ENCODE results near the gene KANK2.
"Not testable (repeated sequence)": the region's sequence is repeated elsewhere in the genome, so short reads cannot be mapped to it uniquely, and the experiment has no call there.

KANK2 gene

DNA sequence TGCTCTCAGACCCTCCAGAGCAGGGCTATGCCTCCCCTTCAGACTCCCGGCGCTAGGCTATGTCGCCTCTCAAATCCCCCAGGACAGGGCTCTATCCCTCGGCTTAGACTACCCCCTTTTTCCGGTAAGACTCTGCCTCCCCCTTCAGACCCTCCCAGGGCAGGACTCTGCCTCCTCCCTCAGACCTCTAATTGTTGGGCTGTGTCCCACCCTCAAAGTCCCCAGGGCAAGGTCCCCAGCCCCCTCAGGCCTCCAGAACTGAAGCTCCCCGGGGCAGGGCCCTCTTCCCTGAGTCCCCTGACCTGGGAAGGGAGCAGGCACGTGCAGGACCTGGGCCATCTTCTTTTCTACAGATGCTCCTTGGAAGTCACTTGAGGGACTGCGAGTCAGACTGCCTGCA is 3.2 kb downstream of the KANK2 start:
- Histone ChIP-seq H3K9me3 (ENCODE audit: insufficient read depth, low read depth, low read length) (no peaks in the 10 kb centered on the region), H3K4me1 (ENCODE audit: insufficient read depth, low read length) (no peaks in the 10 kb centered on the region), H3K36me3 (ENCODE audit: insufficient read depth, low read depth, low read length) (peaks cover 14% of the 10 kb centered on the region), H3K9ac (ENCODE audit: low read depth, low read length) (no peak overlapping the region), H3K27me3 (ENCODE audit: insufficient read depth, low read length) (no peaks in the 10 kb centered on the region), H3K4me3 (ENCODE audit: low read length) (no peak overlapping the region), H3K27ac (ENCODE audit: low read length) (no peak overlapping the region)

DNA sequence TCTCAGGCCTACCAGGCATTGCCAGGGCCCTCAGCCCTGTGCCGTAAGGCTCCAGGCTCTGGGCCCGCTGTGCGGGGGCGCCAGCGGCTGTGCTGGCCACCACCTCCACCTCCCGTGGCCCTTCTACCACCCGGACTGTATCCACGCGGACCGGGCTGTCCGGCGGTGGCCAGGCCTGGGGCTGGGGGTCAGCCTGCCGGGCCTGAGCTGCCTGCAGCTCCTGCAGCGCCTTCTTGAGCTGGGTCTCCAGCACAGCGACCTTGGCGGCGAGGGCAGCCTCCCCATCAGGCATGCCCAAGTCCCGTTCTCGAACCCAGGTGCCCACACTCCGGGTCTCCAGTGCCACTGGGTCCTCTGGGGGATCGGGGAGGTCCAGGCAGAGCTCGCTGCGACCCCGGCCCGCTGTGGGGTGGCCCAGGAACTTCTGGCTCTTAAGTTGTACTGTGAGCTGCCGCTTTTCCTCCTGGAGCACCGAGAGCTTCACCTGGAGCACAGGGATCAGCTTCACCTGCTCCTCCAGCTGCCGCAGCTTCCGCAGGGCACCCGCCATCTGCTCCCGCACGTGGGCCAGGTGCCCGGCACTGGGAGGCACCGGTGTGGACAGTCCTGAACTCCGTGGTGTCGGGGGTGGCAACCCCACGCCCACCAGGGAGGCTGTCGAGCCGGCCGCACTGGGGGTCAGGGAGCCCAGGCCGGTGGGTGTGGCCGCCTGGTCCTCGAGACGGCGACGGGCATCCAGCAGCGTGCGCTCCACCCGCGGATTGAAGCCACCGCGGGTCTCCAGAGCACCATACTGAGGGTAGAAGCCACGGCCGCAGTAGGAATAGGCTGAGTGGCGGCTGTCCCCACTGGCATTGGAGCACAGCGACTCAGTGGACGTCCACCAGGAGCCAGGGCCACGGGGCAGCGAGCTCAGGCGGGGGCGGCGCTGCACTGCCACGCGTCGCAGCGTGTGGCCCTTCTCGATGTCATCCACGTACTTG is 4.1 kb downstream of the KANK2 start:
- Histone ChIP-seq H3K4me3 (ENCODE audit: low read length) (no peak overlapping the region), H3K36me3 (ENCODE audit: insufficient read depth, low read depth, low read length) (peaks cover 14% of the 10 kb centered on the region), H3K27me3 (ENCODE audit: insufficient read depth, low read length) (no peaks in the 10 kb centered on the region), H3K9ac (ENCODE audit: low read depth, low read length) (no peak overlapping the region), H3K27ac (ENCODE audit: low read length) (no peak overlapping the region), H3K9me3 (ENCODE audit: insufficient read depth, low read depth, low read length) (no peaks in the 10 kb centered on the region), H3K4me1 (ENCODE audit: insufficient read depth, low read length) (no peaks in the 10 kb centered on the region)

DNA sequence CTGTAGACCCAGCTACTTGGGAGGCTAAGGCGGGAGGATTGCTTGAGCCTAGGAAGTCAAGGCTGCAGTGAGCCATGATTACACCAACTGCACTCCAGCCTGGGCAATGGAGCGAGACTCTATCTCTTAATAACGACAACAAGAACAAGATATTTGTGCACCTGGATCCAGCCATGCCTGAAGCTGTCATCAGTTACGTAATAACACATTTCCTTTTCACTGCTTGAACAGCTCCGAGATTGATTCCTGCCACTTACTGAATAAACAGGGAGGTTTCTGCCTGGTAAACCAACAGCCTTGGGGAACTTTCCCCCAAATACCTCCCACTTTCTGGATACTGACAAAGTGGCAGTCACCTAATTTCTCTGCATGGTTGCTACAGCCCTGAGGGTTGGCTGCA is 5.4 kb downstream of the KANK2 start:
- Histone ChIP-seq H3K9me3 (ENCODE audit: insufficient read depth, low read depth, low read length) (no peaks in the 10 kb centered on the region), H3K4me3 (ENCODE audit: low read length) (no peak overlapping the region), H3K36me3 (ENCODE audit: insufficient read depth, low read depth, low read length) (peaks cover 14% of the 10 kb centered on the region), H3K9ac (ENCODE audit: low read depth, low read length) (no peak overlapping the region), H3K4me1 (ENCODE audit: insufficient read depth, low read length) (no peaks in the 10 kb centered on the region), H3K27ac (ENCODE audit: low read length) (no peak overlapping the region), H3K27me3 (ENCODE audit: insufficient read depth, low read length) (no peaks in the 10 kb centered on the region)

DNA sequence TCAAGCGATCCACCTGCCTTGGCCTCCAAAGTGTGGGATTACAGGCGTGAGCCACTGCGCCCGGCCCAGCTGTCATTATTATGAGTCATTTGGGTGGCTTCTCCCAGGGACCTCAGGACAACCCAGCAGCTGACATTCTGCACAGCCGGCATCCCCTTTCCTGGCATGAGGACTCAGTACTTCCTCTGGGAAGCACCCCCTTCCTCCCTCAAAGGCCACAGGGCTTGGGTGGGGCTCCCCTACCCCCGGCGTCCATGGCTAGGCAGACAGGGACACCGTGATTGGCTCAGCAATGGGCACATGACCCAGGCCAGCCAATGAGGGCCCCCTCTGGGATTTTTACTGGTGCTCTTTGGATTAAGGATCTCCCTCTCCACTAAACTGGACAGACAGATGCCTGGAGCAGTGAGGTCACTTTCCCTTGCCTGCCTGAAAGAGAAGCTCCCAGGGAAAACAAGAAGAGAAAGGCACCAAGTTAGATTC is 6.0 kb downstream of the KANK2 start:
- no peaks in the 10 kb centered on the region for H3K27me3 ChIP-seq (ENCODE audit: insufficient read depth, low read length)
- no peaks in the 10 kb centered on the region for H3K4me1 ChIP-seq (ENCODE audit: insufficient read depth, low read length)
- peaks cover 14% of the 10 kb centered on the region for H3K36me3 ChIP-seq (ENCODE audit: insufficient read depth, low read depth, low read length)
- no peak overlapping the region for H3K27ac ChIP-seq (ENCODE audit: low read length)
- no peak overlapping the region for H3K4me3 ChIP-seq (ENCODE audit: low read length)
- no peak overlapping the region for H3K9ac ChIP-seq (ENCODE audit: low read depth, low read length)
- no peaks in the 10 kb centered on the region for H3K9me3 ChIP-seq (ENCODE audit: insufficient read depth, low read depth, low read length)

DNA sequence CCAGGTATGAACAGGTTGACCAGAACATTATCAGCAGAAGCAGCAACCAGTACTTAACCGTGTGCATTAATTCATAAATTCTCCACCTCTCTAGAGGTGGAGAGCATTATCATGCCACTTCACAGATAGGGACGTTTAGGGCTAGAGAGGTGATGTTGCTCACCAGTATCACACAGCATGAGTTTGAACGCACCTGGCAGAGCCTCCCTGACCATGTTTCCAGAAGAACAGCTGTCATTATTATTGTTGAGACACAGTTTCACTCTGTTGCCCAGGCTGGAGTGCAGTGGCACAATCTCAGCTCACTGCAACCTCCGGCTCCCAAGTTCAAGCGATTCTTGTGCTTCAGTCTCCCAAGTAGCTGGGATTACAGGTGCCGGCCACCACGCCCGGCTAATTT is 6.8 kb downstream of the KANK2 start:
- H3K4me1 ChIP-seq (ENCODE audit: insufficient read depth, low read length) = no peaks in the 10 kb centered on the region
- no peak overlapping the region for H3K4me3 ChIP-seq (ENCODE audit: low read length)
- no peaks in the 10 kb centered on the region for H3K27me3 ChIP-seq (ENCODE audit: insufficient read depth, low read length)
- no peak overlapping the region for H3K9ac ChIP-seq (ENCODE audit: low read depth, low read length)
- peaks cover 14% of the 10 kb centered on the region for H3K36me3 ChIP-seq (ENCODE audit: insufficient read depth, low read depth, low read length)
- H3K9me3 ChIP-seq (ENCODE audit: insufficient read depth, low read depth, low read length) = no peaks in the 10 kb centered on the region
- no peak overlapping the region for H3K27ac ChIP-seq (ENCODE audit: low read length)

DNA sequence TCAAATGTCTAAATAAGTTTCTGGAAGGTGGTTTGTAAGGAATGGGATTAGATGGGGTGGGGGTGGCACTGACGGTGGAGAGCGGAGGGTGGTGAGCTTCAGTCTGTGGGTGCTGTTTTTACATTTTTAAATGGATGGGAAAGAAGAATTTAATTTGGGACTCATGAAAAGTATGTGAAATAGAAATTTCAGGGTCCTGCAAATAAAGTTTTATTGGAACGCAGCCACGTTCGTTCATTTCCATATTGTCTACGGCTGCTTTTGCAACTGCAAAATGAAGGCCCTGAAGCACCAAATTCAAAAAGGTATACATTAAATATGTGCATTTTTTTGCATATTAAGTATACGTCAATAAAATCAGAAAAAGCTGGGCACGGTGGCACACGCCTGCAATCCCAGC is 9.9 kb downstream of the KANK2 start:
- no peaks in the 10 kb centered on the region for H3K9me3 ChIP-seq (ENCODE audit: insufficient read depth, low read depth, low read length)
- no peak overlapping the region for H3K4me3 ChIP-seq (ENCODE audit: low read length)
- no peak overlapping the region for H3K9ac ChIP-seq (ENCODE audit: low read depth, low read length)
- no peak overlapping the region for H3K27ac ChIP-seq (ENCODE audit: low read length)
- H3K27me3 ChIP-seq (ENCODE audit: insufficient read depth, low read length) = no peaks in the 10 kb centered on the region
- H3K4me1 ChIP-seq (ENCODE audit: insufficient read depth, low read length) = no peaks in the 10 kb centered on the region
- H3K36me3 ChIP-seq (ENCODE audit: insufficient read depth, low read depth, low read length) = peaks cover 5% of the 10 kb centered on the region

DNA sequence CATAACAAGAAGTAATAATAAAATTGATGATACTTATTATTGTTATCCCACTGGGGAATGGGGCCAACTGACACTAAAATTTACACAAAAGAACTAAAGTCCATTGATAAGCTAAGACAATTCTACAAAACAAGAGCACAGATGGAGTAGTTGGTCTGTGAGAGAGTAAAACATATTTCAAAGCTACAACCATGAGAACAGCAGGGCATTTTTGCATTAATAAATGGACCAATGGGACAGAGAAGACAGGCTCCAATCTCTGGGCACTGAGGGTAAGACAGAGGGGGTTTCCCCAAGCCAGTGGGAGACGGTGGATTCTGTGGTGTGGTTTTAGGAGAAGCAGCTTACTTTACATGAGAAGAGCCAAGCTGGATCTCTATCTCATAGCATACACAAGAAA is 14.4 kb downstream of the KANK2 start:
- H3K4me3 ChIP-seq (ENCODE audit: low read length) = no peak overlapping the region
- no peaks in the 10 kb centered on the region for H3K27me3 ChIP-seq (ENCODE audit: insufficient read depth, low read length)
- H3K27ac ChIP-seq (ENCODE audit: low read length) = no peak overlapping the region
- no peak overlapping the region for H3K9ac ChIP-seq (ENCODE audit: low read depth, low read length)
- no peaks in the 10 kb centered on the region; the same call in 1 of the 2 replicates for H3K36me3 ChIP-seq (ENCODE audit: insufficient read depth, low read depth, low read length)
- H3K9me3 ChIP-seq (ENCODE audit: insufficient read depth, low read depth, low read length) = no peaks in the 10 kb centered on the region
- no peaks in the 10 kb centered on the region for H3K4me1 ChIP-seq (ENCODE audit: insufficient read depth, low read length)

DNA sequence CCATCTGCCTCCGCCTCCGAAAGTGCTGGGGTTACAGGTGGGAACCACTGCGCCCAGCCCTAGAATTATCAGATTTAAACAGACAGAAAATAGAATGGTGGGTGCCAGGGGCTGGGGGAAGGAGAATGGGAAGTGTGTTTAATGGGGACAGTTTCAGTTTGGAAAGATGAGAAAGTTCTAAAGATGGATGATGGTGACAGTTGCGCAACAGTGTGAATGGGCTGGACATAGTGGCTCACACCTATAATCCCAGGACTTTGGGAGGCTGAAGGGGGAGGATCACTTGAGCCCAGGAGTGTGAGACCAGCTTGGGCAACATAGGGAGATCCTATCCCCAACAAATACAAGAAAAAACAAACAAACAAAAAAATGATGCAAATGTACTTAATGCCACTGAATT is 15.9 kb downstream of the KANK2 start:
- no peaks in the 10 kb centered on the region for H3K9me3 ChIP-seq (ENCODE audit: insufficient read depth, low read depth, low read length)
- no peaks in the 10 kb centered on the region for H3K27me3 ChIP-seq (ENCODE audit: insufficient read depth, low read length)
- H3K36me3 ChIP-seq (ENCODE audit: insufficient read depth, low read depth, low read length) = peaks cover 4% of the 10 kb centered on the region
- no peak overlapping the region for H3K9ac ChIP-seq (ENCODE audit: low read depth, low read length)
- no peak overlapping the region for H3K27ac ChIP-seq (ENCODE audit: low read length)
- no peak overlapping the region for H3K4me3 ChIP-seq (ENCODE audit: low read length)
- no peaks in the 10 kb centered on the region for H3K4me1 ChIP-seq (ENCODE audit: insufficient read depth, low read length)

DNA sequence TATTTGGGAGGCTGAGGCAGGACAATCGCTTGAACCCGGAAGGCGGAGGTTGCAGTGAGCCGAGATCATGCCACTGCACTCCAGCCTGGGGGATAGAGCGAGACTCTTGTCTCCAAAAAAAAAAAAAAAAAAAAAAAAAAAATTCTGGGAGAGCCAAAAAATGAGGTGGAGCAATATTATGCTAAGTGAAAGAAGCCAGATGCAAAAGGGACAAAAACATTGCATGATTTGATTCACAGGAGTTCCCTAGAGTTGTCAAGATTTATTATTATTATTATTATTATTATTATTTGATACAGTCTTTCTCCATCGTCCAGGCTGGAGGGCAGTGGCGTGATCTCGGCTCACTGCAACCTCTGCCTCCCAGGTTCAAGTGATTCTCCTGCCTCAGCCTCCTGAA is 16.4 kb downstream of the KANK2 start:
- not testable (repeated sequence) for H3K27ac ChIP-seq (ENCODE audit: low read length); H3K4me1 ChIP-seq (ENCODE audit: insufficient read depth, low read length); H3K4me3 ChIP-seq (ENCODE audit: low read length); H3K27me3 ChIP-seq (ENCODE audit: insufficient read depth, low read length); H3K9me3 ChIP-seq (ENCODE audit: insufficient read depth, low read depth, low read length); H3K36me3 ChIP-seq (ENCODE audit: insufficient read depth, low read depth, low read length); H3K9ac ChIP-seq (ENCODE audit: low read depth, low read length)

DNA sequence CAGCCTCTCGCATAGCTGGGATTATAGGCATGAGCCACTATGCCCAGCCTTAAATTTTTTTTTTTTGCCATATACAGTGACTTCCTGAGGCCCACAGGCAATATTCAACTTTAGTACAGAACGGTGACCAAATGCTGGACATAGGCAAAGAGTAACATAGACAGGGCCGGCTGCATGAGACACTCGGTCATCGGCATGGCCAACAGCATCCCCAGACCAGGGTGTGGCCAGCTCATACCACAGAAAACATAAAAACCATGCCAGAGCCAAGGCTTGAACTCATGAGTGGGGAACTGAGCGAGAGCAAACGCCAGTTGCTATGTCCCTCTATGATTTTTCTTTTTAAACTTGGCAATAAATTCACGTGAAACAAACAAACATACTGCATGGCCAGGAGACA is 17.0 kb downstream of the KANK2 start:
- H3K9ac ChIP-seq (ENCODE audit: low read depth, low read length) = no peak overlapping the region
- H3K36me3 ChIP-seq (ENCODE audit: insufficient read depth, low read depth, low read length) = peaks cover 15% of the 10 kb centered on the region
- H3K9me3 ChIP-seq (ENCODE audit: insufficient read depth, low read depth, low read length) = no peaks in the 10 kb centered on the region
- no peak overlapping the region for H3K4me3 ChIP-seq (ENCODE audit: low read length)
- H3K27me3 ChIP-seq (ENCODE audit: insufficient read depth, low read length) = no peaks in the 10 kb centered on the region
- H3K4me1 ChIP-seq (ENCODE audit: insufficient read depth, low read length) = no peaks in the 10 kb centered on the region
- no peak overlapping the region for H3K27ac ChIP-seq (ENCODE audit: low read length)

DNA sequence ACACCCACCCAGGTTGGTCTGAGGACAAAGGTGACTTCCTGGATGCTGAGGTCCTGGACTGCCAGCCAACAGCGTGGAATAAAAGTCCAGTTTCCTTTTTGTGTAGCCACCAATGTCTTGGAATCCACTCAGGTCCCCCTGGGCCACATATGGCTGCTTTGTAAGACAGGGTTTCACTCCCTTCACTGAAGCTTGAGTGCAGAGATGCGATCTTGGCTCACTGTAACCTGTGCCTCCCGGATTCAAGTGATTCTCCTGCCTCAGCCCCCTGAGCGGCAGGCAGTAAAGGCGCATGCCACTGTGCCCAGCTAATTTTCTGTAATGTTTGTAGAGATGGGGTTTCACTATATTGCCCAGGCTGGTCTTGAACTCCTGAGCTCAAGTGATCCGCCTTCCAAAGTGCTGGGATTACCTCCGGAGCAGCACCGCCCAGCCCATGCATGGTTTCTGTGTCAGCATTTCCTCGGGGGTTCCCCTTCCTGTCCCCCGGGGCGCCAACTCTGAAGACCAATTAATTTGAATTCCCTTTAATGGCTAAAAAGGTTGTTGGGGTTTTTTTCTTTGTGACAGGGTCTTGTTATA is 17.5 kb downstream of the KANK2 start:
- Histone ChIP-seq H3K36me3 (ENCODE audit: insufficient read depth, low read depth, low read length) (peaks cover 18% of the 10 kb centered on the region), H3K27me3 (ENCODE audit: insufficient read depth, low read length) (no peaks in the 10 kb centered on the region), H3K27ac (ENCODE audit: low read length) (no peak overlapping the region), H3K9me3 (ENCODE audit: insufficient read depth, low read depth, low read length) (no peaks in the 10 kb centered on the region), H3K4me3 (ENCODE audit: low read length) (no peak overlapping the region), H3K4me1 (ENCODE audit: insufficient read depth, low read length) (no peaks in the 10 kb centered on the region), H3K9ac (ENCODE audit: low read depth, low read length) (no peak overlapping the region)

DNA sequence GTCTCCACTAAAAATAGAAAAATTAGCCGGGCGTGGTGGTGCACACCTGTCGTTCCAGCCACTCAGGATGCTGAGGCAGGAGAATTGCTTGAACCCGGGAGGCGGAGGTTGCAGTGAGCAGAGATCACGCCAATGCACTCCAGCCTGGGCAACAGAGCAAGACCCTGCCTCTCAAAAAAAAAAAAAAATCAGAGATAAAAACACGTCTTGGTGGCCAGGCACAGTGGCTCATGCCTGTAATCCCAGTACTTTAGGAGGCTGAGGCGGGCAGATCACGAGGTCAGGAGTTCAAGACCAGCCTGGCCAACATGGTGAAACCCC is 18.2 kb downstream of the KANK2 start:
- H3K27ac ChIP-seq (ENCODE audit: low read length); H3K9me3 ChIP-seq (ENCODE audit: insufficient read depth, low read depth, low read length); H3K9ac ChIP-seq (ENCODE audit: low read depth, low read length); H3K27me3 ChIP-seq (ENCODE audit: insufficient read depth, low read length); H3K4me3 ChIP-seq (ENCODE audit: low read length); H3K4me1 ChIP-seq (ENCODE audit: insufficient read depth, low read length): not testable (repeated sequence)
- H3K36me3 ChIP-seq (ENCODE audit: insufficient read depth, low read depth, low read length) = peaks cover 25% of the 10 kb centered on the region

Measured in iPS-20b (cell line).